Measurements from ENCODE around the gene KCP.

DNA sequence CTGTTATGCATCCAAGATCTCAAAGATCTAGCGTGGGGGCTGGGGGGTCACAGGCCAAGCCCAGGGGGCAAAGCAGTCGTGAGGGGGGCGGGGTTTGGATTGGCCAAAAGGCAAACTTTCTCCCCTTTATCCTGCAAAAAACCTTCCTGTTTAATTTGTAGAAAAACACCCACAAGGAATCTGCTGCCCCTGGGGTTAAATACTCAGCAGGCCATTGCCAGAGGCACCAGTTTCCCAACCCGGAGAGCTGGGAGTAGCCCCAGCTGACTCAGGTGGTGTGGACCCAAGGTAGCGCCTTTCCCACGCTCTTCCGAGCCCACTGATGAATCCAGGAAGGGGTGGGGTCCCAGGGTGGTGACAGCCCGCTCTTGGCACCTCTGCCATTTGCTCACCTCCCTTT lies 21.4 kb downstream of the KCP start:
- TF ChIP-seq, protein P1, sequence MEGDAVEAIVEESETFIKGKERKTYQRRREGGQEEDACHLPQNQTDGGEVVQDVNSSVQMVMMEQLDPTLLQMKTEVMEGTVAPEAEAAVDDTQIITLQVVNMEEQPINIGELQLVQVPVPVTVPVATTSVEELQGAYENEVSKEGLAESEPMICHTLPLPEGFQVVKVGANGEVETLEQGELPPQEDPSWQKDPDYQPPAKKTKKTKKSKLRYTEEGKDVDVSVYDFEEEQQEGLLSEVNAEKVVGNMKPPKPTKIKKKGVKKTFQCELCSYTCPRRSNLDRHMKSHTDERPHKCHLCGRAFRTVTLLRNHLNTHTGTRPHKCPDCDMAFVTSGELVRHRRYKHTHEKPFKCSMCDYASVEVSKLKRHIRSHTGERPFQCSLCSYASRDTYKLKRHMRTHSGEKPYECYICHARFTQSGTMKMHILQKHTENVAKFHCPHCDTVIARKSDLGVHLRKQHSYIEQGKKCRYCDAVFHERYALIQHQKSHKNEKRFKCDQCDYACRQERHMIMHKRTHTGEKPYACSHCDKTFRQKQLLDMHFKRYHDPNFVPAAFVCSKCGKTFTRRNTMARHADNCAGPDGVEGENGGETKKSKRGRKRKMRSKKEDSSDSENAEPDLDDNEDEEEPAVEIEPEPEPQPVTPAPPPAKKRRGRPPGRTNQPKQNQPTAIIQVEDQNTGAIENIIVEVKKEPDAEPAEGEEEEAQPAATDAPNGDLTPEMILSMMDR (conservative IDR thresholded peaks at IDR 0.05) = no peak
- no peak for TF ChIP-seq EZH2 (IDR thresholded peaks at IDR 0.05; ENCODE audit: low read depth)

Data from PC-9 (cell line).